Measurements from ENCODE around the gene PFDN4.

GRCh38 chr20:54229566-54230160, 21.8 kb downstream of the PFDN4 start:
- no peak for TF ChIP-seq CTCF (IDR thresholded peaks at IDR 0.05)
- TF ChIP-seq POLR2A (IDR thresholded peaks at IDR 0.05): no peak

Measured in lower leg skin (tissue), 3 donors.